Activated CD8-positive, alpha-beta T cell treated with anti-CD3 and anti-CD28 coated beads for 36 hours (primary cell): Measurements from ENCODE around the gene BSPH1. TPM values are rescaled to one million over a fixed set of nuclear protein-coding genes. Genes with fewer than 3 reads are reported as not detected.

Experiments used
- ATAC-seq: fragments of 200-7000 bp; cut with Tn5 transposase; one replicate; pipeline ENCODE4 v1.10.0; 2021; ENCODE audit warnings: mild to moderate bottlenecking, moderate library complexity
- CTCF ChIA-PET: fragments of 350-600 bp; sonication (Branson Sonifier 250); formaldehyde crosslinking; loops from one replicate; lab custom pipeline; 2021; ENCODE audit warnings: antibody characterized with exemption; lab: Charles Lee
- POLR2A ChIA-PET: fragments of 350-600 bp; sonication (Branson Sonifier 250); formaldehyde crosslinking; loops from one replicate; lab custom pipeline; 2021; ENCODE audit warnings: antibody characterized with exemption; lab: Charles Lee
- DNase-seq: peaks from one replicate; pipeline ENCODE4 v3.0.0-alpha.2; 2020
- H3K27ac Mint-ChIP-seq: one replicate; pipeline ENCODE4 v1.8.0; 2021; ENCODE audit warnings: mild to moderate bottlenecking, mixed read lengths
- H3K27me3 Mint-ChIP-seq: one replicate; pipeline ENCODE4 v1.8.0; 2021; ENCODE audit warnings: mixed read lengths
- H3K36me3 Mint-ChIP-seq: one replicate; pipeline ENCODE4 v1.8.0; 2021; ENCODE audit warnings: low read depth, mixed read lengths
- H3K4me1 Mint-ChIP-seq: one replicate; pipeline ENCODE4 v1.8.0; 2021; ENCODE audit warnings: low read depth, mixed read lengths
- H3K4me3 Mint-ChIP-seq: one replicate; pipeline ENCODE4 v1.8.0; 2021; ENCODE audit warnings: mild to moderate bottlenecking, moderate library complexity, mixed read lengths
- H3K9me3 Mint-ChIP-seq: one replicate; pipeline ENCODE4 v1.8.0; 2021; ENCODE audit warnings: mixed read lengths
- CTCF ChIP-seq: fragments of 200-600 bp; IDR thresholded peaks from one replicate; pipeline ENCODE4 v1.8.0; 2022; ENCODE audit warnings: antibody characterized with exemption, mild to moderate bottlenecking
- intact Hi-C: fragments of 100-400 bp; cut with micrococcal nuclease; formaldehyde crosslinking; loops from one replicate; pipeline ENCODE4 v1.10.0; 2022
- total RNA-seq, 2 experiments: library from RNA; stranded (reverse); gene quantifications; one replicate each; pipeline ENCODE4 v1.2.3, GENCODE V29; 2021

The BSPH1 gene
- not detected for total RNA-seq

GRCh38 chr19:47992070-47992469 is at the start of gene BSPH1:
TSS of gene BSPH1 (minus strand) at chr19:47992170. CDS start at chr19:47992081, 89 bp downstream.
- Mint-ChIP-seq H3K27ac (no peak within 1 kb of the TSS), H3K27me3 (peaks cover 26% of the 10 kb centered on the region), H3K4me1 (no peaks in the 10 kb centered on the region), H3K9me3 (no peaks in the 10 kb centered on the region), H3K4me3 (no peak within 1 kb of the TSS), H3K36me3 (no peaks in the 10 kb centered on the region)
- ATAC-seq (no peak), DNase-seq (no peak)
- TF ChIP-seq CTCF, result no peak
- intact Hi-C loops, result no loop called here
- ChIA-PET CTCF (no interaction called here), POLR2A (no interaction called here)

- no peak overlapping the region for H3K4me3 Mint-ChIP-seq
- CTCF ChIA-PET, result interaction anchor here (1.0 kb wide), 1 partner anchor 10 kb away, joined by 4 read pairs; no protein-coding TSS in a partner anchor
- DNase-seq, result no peak
- peaks cover 7% of the 10 kb centered on the region for H3K9me3 Mint-ChIP-seq
- peaks cover 2% of the 10 kb centered on the region for H3K36me3 Mint-ChIP-seq
- POLR2A ChIA-PET, result no interaction called here
- H3K27me3 Mint-ChIP-seq, result peaks cover 25% of the 10 kb centered on the region
- H3K27ac Mint-ChIP-seq, result no peak overlapping the region
- intact Hi-C loops, result no loop called here
- no peak for TF ChIP-seq CTCF
- no peaks in the 10 kb centered on the region for H3K4me1 Mint-ChIP-seq
- no peak for ATAC-seq
Observed at GRCh38 chr19:48036765-48037164, 44.8 kb upstream of the BSPH1 start.

- intact Hi-C loops, result no loop called here
- Mint-ChIP-seq H3K36me3 (peaks cover 2% of the 10 kb centered on the region), H3K9me3 (peaks cover 7% of the 10 kb centered on the region), H3K4me1 (no peaks in the 10 kb centered on the region), H3K27me3 (peaks cover 10% of the 10 kb centered on the region), H3K4me3 (no peak overlapping the region), H3K27ac (no peak overlapping the region)
- POLR2A ChIA-PET, result no interaction called here
- ATAC-seq (no peak), DNase-seq (no peak)
- TF ChIP-seq CTCF, result no peak
- CTCF ChIA-PET, result interaction anchor here (1.3 kb wide), 1 partner anchor 119 kb away, joined by 3 read pairs; no protein-coding TSS in a partner anchor
Observed at GRCh38 chr19:48033604-48034003, 41.6 kb upstream of the BSPH1 start.

- no peak for TF ChIP-seq CTCF
- CTCF ChIA-PET, result interaction anchor here (1.0 kb wide), 1 partner anchor 73 kb away, joined by 3 read pairs; no protein-coding TSS in a partner anchor
- H3K4me1 Mint-ChIP-seq, result no peaks in the 10 kb centered on the region
- DNase-seq, result no peak
- H3K36me3 Mint-ChIP-seq, result no peaks in the 10 kb centered on the region
- H3K9me3 Mint-ChIP-seq, result no peaks in the 10 kb centered on the region
- no peak overlapping the region for H3K4me3 Mint-ChIP-seq
- no peak for ATAC-seq
- peaks cover 18% of the 10 kb centered on the region for H3K27me3 Mint-ChIP-seq
- POLR2A ChIA-PET, result no interaction called here
- intact Hi-C loops, result no loop called here
- no peak overlapping the region for H3K27ac Mint-ChIP-seq
Observed at GRCh38 chr19:48030073-48030472, 38.1 kb upstream of the BSPH1 start.

GRCh38 chr19:48029431-48029830 is 37.5 kb upstream of the BSPH1 start:
- H3K27me3 Mint-ChIP-seq, result peaks cover 18% of the 10 kb centered on the region
- H3K36me3 Mint-ChIP-seq, result no peaks in the 10 kb centered on the region
- intact Hi-C loops, result no loop called here
- no peak overlapping the region for H3K4me3 Mint-ChIP-seq
- no peak overlapping the region for H3K27ac Mint-ChIP-seq
- no peaks in the 10 kb centered on the region for H3K4me1 Mint-ChIP-seq
- POLR2A ChIA-PET, result no interaction called here
- CTCF ChIA-PET, result interaction anchor here (1.0 kb wide), 1 partner anchor 74 kb away, joined by 3 read pairs; no protein-coding TSS in a partner anchor
- no peaks in the 10 kb centered on the region for H3K9me3 Mint-ChIP-seq
- ATAC-seq, result no peak
- no peak for TF ChIP-seq CTCF
- DNase-seq, result no peak
